Pancreas (tissue), 10 donors: ENCODE measurements around the gene GSTO1. TPM values are rescaled to one million over a fixed set of nuclear protein-coding genes. Genes with fewer than 3 reads are reported as not detected.

Experiments
- ATAC-seq, 4 donors: fragments of 200-7000 bp; cut with Tn5 transposase; one replicate each; pipeline versions ENCODE4 v1.8.0 to v1.9.1; 2020; ENCODE audit warnings: mild to moderate bottlenecking in 4 of 4, moderate library complexity in 4 of 4
- DNase-seq, 6 donors: peaks; one replicate each; pipeline ENCODE4 v3.0.0-alpha.2; 2020
- FAIRE-seq: peaks from 2 replicates; lab custom pipeline; 2012; peaks lifted over from hg19 to GRCh38; lab: Jason Lieb, UNC
- H3K27ac ChIP-seq, 4 donors: fragments of 200-600 bp; sonication (generic); 1 replicate in 3 of 4; 2 replicates in 1 of 4; pipeline versions ENCODE4 v1.5.0 to v1.8.0; 2020
- H3K27me3 ChIP-seq, 4 donors: fragments of 200-600 bp; one replicate each; pipeline ENCODE4 v1.8.0; 2021
- H3K36me3 ChIP-seq, 3 donors: fragments of 200-600 bp; sonication (generic) in 1 of 3; one replicate each; pipeline versions ENCODE4 v1.5.0 to v1.8.0; 2020 to 2021
- H3K4me1 ChIP-seq, 3 donors: fragments of 200-600 bp; one replicate each; pipeline ENCODE4 v1.8.0; 2021
- H3K4me3 ChIP-seq, 4 donors: fragments of 200-600 bp; sonication (generic) in 2 of 4; one replicate each; pipeline versions ENCODE4 v1.5.0 to v1.8.0; 2020 to 2021
- H3K9me3 ChIP-seq, 4 donors: fragments of 200-600 bp; one replicate each; pipeline ENCODE4 v1.8.0; 2021
- CTCF ChIP-seq, 4 donors: fragments of 200-600 bp; sonication (generic) in 3 of 4; IDR thresholded peaks; one replicate each; pipeline versions ENCODE4 v1.5.0 to v1.8.0; 2021; ENCODE audit warnings: antibody characterized with exemption in 4 of 4
- whole genome bisulfite sequencing, 2 donors: extraction: QIAGEN DNeasy Blood & Tissue Kit; methylation state at CpG; one replicate each; pipeline ENCODE4 v1.1.7; 2013; 5-methylcytosine and 5-hydroxymethylcytosine counted together
- intact Hi-C, 3 donors: fragments of 100-400 bp; cut with DNase I; formaldehyde crosslinking; loops; one replicate each; pipeline versions ENCODE4 v1.11.1 to v1.14.2; 2022
- polyA plus RNA-seq, 2 donors: library from polyadenylated mRNA; stranded (reverse); fragments of 200-250 nt; gene quantifications; one replicate each; pipeline ENCODE4 v1.2.3, GENCODE V29; 2013
- total RNA-seq, 6 donors: library from RNA; stranded (reverse); fragmentation: NEBNext Ultra II Directional in 4 of 6; extraction: Animal tissue kit (Norgen Biotek cat#: 25700) in 4 of 6; gene quantifications; one replicate each; pipeline versions ENCODE4 v1.2.1 to v1.2.4, GENCODE V29; 2021 to 2023
- donor health status: healthy with polysubstance abuse.
- donor health status: DM: no; HTN: no; CAD: no; lungs with moderate emphysema.
- donor health status: DM: no; HTN: no; CAD: no.
- donor health status: control.
- donor health status: control.
- donor health status: Bipolar disorder and iron deficiency.
- donor health status: DM: yes; HTN: yes; CAD: no.
- donor health status: DM: no; HTN: no; CAD: no.
- donor health status: DM: no; HTN: no; CAD: no.
- donor health status: DM: yes; HTN: yes; CAD: no.

GSTO1 gene
- total RNA-seq, result 10 to 100 TPM; 22.7 to 52.1 (median 36.6) TPM
- 10 to 100 TPM; 66.6 to 76.0 TPM for polyA plus RNA-seq

DNA sequence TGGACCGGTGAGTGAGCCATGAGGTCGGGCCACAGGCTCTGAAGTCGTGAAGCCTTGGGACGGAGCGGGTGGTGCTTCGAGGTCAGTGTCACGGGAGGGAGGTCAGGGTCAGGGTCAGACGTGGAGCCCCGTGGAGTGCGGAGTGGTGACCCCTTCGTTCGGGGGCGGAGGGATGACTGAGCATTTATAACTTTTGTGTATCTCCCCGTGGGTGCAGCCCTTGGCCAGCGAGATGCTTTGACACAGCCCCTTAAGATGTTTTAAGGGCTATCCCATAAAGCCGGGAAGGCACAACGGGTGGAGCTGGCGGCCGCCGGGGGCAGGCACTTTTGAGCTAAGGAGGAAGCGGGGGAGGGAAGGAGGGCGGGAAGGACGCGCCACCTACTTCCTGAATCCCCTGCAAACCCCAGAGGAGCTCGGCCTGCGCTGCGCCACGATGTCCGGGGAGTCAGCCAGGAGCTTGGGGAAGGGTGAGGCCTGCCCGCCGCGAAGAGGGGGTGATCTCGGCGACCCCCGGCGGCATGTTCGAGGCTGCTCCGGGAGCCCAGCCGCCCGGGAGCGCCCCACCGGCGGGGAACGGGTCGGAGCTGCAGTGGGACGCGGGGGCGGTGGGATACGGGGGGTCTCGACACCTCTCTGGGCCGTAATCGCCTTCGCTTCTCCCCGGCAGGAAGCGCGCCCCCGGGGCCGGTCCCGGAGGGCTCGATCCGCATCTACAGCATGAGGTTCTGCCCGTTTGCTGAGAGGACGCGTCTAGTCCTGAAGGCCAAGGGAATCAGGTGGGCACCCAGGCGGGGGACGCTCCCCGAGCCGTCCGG lies at the start of gene GSTO1:
TSS of gene GSTO1 (plus strand) at position 400 of the 818 bp plus-strand sequence. CDS start at position 437, 37 bp downstream.
- WGBS, 2 donors, result 0 to 1% methylated on average over 65 to 69 of the region's 69 CpGs
- H3K27ac ChIP-seq, result peak within 1 kb of the TSS; percentile 82 to 97 (median 89)
- intact Hi-C loops, result no loop called here
- FAIRE-seq (no peak), ATAC-seq (peak; percentile 82 to 89 (median 87)), DNase-seq (peak; percentile 63 to 88 (median 78))
- no peak for TF ChIP-seq CTCF (IDR thresholded peaks at IDR 0.05)
- H3K4me3 ChIP-seq, result peak within 1 kb of the TSS; percentile 48 to 94 (median 86)
- peaks cover 0 to 3% (median 0%) of the 10 kb centered on the region in 3 donors for H3K36me3 ChIP-seq
- peaks cover 7 to 25% (median 21%) of the 10 kb centered on the region in 3 donors for H3K4me1 ChIP-seq
- H3K9me3 ChIP-seq, result no peaks in the 10 kb centered on the region
- H3K27me3 ChIP-seq, result no peaks in the 10 kb centered on the region

DNA sequence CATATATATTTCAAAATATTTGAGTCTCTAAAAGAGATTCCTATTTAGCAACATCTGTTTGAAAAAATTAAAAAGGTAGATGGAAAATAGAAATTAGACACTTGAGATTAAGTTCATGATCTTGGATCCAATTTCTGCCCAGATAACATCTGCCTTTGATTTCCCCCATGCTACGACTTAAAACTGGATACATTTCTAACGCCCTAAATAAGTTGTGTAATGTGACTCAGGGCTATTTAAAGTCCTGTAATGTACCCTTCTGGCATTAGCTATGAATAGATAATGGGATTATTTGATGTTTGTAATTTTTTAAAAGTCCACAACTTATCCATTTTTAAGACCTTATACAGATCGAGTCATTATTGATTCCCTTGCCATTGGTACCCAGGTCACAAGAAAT lies 46.0 kb upstream of the GSTO1 start:
- FAIRE-seq (no peak), DNase-seq (no peak), ATAC-seq (no peak)
- Histone ChIP-seq H3K4me1 (no peaks in the 10 kb centered on the region), H3K36me3 (no peaks in the 10 kb centered on the region), H3K27ac (no peak overlapping the region), H3K27me3 (no peaks in the 10 kb centered on the region), H3K9me3 (no peaks in the 10 kb centered on the region), H3K4me3 (no peak overlapping the region)
- WGBS, 2 donors, result 56 to 75% methylated on average over 3 of the region's 3 CpGs
- TF ChIP-seq CTCF (IDR thresholded peaks at IDR 0.05), result no peak
- intact Hi-C loops, result no loop called here

DNA sequence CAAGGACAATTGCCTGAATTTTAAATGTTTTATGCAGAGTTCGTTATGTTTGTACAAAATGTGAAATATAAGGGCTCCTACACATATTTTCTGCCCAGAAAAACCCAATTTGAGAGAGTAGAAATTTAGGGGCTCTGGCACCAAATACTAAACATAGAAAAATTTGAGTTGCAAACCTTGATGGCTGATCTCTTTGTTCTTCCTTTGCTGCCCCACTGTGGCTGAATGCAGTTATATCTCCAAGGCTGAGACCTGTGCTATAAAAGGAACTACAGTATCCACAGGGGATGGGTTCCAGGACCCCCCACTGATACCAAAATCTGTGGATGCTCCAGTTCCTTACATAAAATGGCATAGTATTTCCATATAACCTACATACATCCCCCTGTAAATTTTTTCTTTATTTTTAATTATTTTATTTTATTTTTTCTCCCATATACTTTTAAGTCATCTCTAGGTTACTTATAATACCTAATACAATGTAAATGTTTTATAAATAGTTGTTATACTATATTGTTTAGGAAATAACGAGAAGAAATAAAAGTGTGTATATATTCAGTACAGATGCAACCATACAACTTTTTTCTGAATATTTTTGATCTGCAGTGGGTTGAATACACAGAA lies 45.0 kb upstream of the GSTO1 start:
- peak in 2 of 6 donors; percentile 33 to 40 for DNase-seq
- TF ChIP-seq CTCF (IDR thresholded peaks at IDR 0.05), result peak in 3 of 4 donors; percentile 17 to 34 (median 20)
- H3K36me3 ChIP-seq, result no peaks in the 10 kb centered on the region
- H3K9me3 ChIP-seq, result no peaks in the 10 kb centered on the region
- intact Hi-C loops, result loop anchor here in 1 of 3 donors (10.0 kb wide), 2 partner anchors 165 to 325 kb away; no protein-coding TSS in a partner anchor
- H3K4me1 ChIP-seq, result no peaks in the 10 kb centered on the region
- peak in 3 of 4 donors; percentile 71 to 79 (median 78) for ATAC-seq
- WGBS, 2 donors, result 22 to 30% methylated on average over 2 of the region's 2 CpGs
- H3K27ac ChIP-seq, result no peak overlapping the region
- FAIRE-seq, result peak; percentile 45
- no peaks in the 10 kb centered on the region for H3K27me3 ChIP-seq
- H3K4me3 ChIP-seq, result no peak overlapping the region

GRCh38 chr10:104216631-104217030 lies 38.1 kb upstream of the GSTO1 start:
- WGBS, 2 donors, result 72 to 90% methylated on average over 3 of the region's 3 CpGs
- no peak for DNase-seq
- Histone ChIP-seq H3K4me1 (no peaks in the 10 kb centered on the region), H3K27me3 (no peaks in the 10 kb centered on the region), H3K27ac (no peak overlapping the region), H3K36me3 (no peaks in the 10 kb centered on the region), H3K4me3 (no peak overlapping the region), H3K9me3 (no peaks in the 10 kb centered on the region)
- FAIRE-seq, result no peak
- intact Hi-C loops, result loop anchor here in 1 of 3 donors (10.0 kb wide), 2 partner anchors 172 to 332 kb away; no protein-coding TSS in a partner anchor
- TF ChIP-seq CTCF (IDR thresholded peaks at IDR 0.05), result no peak
- no peak for ATAC-seq
